Uterus (tissue), 4 donors: ENCODE measurements around the gene CAPN7. TPM values are rescaled to one million over a fixed set of nuclear protein-coding genes. Genes with fewer than 3 reads are reported as not detected.

ENCODE experiments used
- DNase-seq, 2 donors: peaks; one replicate each; pipeline ENCODE4 v3.0.0-alpha.2; 2019 to 2020
- H3K27ac ChIP-seq, 2 donors: fragments of 200-600 bp; sonication (generic); 1 replicate in 1 of 2; 2 replicates in 1 of 2; pipeline ENCODE4 v1.5.1; 2016 to 2018
- H3K27me3 ChIP-seq, 2 donors: fragments of 200-600 bp; sonication (generic); one replicate each; pipeline ENCODE4 v1.5.1; 2018 to 2019; ENCODE audit warnings: control low read depth in 1 of 2
- H3K36me3 ChIP-seq, 2 donors: fragments of 200-600 bp; sonication (generic); one replicate each; pipeline ENCODE4 v1.5.1; 2019; ENCODE audit warnings: control low read depth in 1 of 2
- H3K4me1 ChIP-seq, 2 donors: fragments of 200-600 bp; sonication (generic); one replicate each; pipeline ENCODE4 v1.5.1; 2018 to 2019; ENCODE audit warnings: control low read depth in 1 of 2
- H3K4me3 ChIP-seq, 2 donors: fragments of 200-600 bp; sonication (generic); 1 replicate in 1 of 2; 2 replicates in 1 of 2; pipeline ENCODE4 v1.5.1; 2018 to 2019; ENCODE audit warnings: mild to moderate bottlenecking in 1 of 2
- H3K9me3 ChIP-seq, 2 donors: fragments of 200-600 bp; sonication (generic); one replicate each; pipeline ENCODE4 v1.5.1; 2019; ENCODE audit warnings: control low read depth in 1 of 2
- POLR2A ChIP-seq, 2 donors: fragments of 450-650 bp; IDR thresholded peaks; one replicate each; pipeline ENCODE4 v1.6.1; 2016; ENCODE audit warnings: antibody characterized with exemption in 2 of 2, mild to moderate bottlenecking in 1 of 2, moderate library complexity in 1 of 2
- intact Hi-C: fragments of 100-400 bp; cut with DNase I; formaldehyde crosslinking; loops from one replicate; pipeline ENCODE4 v1.15.1; 2023; ENCODE audit warnings: low total_unique reads
- total RNA-seq, 4 donors: library from RNA; depleted of rRNA in 3 of 4; stranded (reverse); fragments of >200 nt in 3 of 4; gene quantifications; one replicate each; pipeline versions ENCODE4 v1.1.0 to v1.2.4, GENCODE V29; 2014 to 2023
- TF ChIP-seq, protein P1 (sequence below), 4 experiments: fragments of 200-600 bp in 2 of 4; fragments of 450-650 bp in 2 of 4; sonication (generic) in 2 of 4; IDR thresholded peaks; one replicate each; pipeline ENCODE4 v1.5.1; 2016 to 2019; ENCODE audit warnings: antibody characterized with exemption in 4 of 4, mild to moderate bottlenecking in 2 of 4, moderate library complexity in 1 of 4
- donor health status: DM: yes; HTN: yes; CAD: no.

The CAPN7 gene
- total RNA-seq, 4 donors from 2014 or later, result 39.2 to 89.0 (median 79.8) TPM

DNA sequence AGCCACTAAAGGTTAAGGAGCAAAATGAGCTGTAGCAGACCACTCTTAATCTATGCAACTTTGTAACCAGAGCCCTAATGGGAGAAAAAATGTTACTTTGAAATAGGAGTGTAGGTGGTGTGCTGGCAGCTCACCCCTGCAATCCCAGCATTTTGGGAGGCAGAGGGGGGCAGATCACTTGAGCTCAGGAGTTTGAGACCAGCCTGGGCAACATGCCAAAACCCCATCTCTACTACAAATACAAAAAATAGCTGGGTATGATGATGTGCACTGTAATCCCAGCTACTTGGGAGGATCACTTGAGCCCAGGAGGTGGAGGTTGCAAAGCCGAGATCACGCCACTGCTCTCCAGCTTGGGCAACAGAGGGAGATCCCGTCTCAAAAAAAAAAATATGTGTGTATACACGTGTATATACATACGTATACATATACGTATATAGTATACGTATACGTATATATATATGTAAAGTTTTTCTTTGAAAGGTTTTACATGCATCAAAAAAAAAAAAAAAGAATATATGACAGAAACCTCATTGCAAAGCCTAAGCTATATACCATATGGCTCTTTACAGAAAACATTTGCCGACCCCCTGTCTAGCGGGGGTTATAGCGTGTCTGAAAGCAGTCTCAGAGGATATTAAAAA is 15.7 kb downstream of the CAPN7 start:
- TF ChIP-seq POLR2A (IDR thresholded peaks at IDR 0.05), result no peak
- Histone ChIP-seq H3K4me3 (no peak overlapping the region), H3K27ac (no peak overlapping the region), H3K36me3 (no peaks in the 10 kb centered on the region), H3K4me1 (no peaks in the 10 kb centered on the region), H3K9me3 (no peaks in the 10 kb centered on the region), H3K27me3 (no peaks in the 10 kb centered on the region)
- intact Hi-C loops, result no loop called here
- DNase-seq, result no peak

DNA sequence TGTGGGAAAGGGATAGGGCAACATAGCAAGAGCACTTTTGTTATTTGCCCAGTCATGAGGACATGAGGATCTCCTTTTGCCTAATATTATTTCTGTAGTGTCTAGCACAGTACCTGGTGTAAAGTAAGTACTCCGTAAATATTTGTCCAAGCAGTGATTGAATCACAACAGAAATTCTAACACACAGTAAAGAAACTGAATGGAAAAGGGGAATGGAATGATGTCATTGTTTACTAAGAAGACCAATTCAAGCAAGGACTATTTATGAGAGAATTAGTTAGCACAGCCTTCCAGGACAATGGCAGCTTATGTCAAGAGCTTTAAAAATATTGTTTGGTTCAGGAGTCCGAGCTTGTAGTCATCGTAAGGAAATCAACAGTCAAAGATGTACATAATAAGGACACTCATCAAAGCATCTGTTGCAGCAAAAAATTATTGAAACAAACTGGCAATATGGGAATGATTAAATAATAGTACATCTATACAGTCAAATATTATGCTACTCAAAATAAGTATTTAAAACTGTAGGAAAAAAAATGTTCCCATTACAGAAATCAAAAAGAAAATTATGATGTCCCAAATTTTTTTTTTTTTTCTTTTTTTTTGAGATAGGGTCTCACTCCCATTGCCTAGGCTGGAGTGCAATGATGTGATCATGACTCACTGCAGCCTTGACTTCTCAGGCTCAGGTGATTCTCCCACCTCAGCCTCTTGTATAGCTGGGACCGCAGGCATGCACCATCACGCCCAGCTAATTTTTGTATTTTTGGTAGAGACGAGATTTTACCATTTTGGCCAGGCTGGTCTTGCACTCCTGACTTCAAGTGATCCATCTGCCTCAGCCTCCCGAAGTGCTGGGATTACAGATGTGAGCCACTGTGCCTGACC is 17.9 kb downstream of the CAPN7 start:
- no peak overlapping the region for H3K4me3 ChIP-seq
- H3K36me3 ChIP-seq, result no peaks in the 10 kb centered on the region
- H3K27ac ChIP-seq, result no peak overlapping the region
- H3K9me3 ChIP-seq, result no peaks in the 10 kb centered on the region
- no peaks in the 10 kb centered on the region for H3K27me3 ChIP-seq
- no peaks in the 10 kb centered on the region for H3K4me1 ChIP-seq
- TF ChIP-seq, protein P1, sequence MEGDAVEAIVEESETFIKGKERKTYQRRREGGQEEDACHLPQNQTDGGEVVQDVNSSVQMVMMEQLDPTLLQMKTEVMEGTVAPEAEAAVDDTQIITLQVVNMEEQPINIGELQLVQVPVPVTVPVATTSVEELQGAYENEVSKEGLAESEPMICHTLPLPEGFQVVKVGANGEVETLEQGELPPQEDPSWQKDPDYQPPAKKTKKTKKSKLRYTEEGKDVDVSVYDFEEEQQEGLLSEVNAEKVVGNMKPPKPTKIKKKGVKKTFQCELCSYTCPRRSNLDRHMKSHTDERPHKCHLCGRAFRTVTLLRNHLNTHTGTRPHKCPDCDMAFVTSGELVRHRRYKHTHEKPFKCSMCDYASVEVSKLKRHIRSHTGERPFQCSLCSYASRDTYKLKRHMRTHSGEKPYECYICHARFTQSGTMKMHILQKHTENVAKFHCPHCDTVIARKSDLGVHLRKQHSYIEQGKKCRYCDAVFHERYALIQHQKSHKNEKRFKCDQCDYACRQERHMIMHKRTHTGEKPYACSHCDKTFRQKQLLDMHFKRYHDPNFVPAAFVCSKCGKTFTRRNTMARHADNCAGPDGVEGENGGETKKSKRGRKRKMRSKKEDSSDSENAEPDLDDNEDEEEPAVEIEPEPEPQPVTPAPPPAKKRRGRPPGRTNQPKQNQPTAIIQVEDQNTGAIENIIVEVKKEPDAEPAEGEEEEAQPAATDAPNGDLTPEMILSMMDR (IDR thresholded peaks at IDR 0.05), result no peak
- no peak for TF ChIP-seq POLR2A (IDR thresholded peaks at IDR 0.05)
- intact Hi-C loops, result no loop called here
- no peak for DNase-seq

DNA sequence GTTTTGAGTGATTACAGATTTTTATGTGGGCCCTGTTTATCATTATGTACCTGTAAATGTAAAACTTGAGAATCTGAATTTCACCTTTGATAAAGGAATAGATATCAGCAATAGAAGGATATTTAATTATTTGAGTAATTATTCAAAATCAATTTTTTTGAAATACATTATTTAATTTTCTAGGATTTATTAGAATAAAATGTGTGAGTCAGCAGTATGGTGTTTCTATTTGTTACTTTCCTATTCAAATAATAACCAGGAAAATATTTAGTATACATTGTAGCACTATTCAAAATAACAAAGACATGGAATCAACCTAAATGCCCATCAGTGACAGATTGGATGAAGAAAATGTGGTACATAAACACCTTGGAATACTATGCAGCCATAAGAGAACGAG is 22.1 kb downstream of the CAPN7 start:
- Histone ChIP-seq H3K9me3 (no peaks in the 10 kb centered on the region), H3K27me3 (no peaks in the 10 kb centered on the region), H3K4me3 (no peak overlapping the region), H3K27ac (no peak overlapping the region), H3K36me3 (no peaks in the 10 kb centered on the region), H3K4me1 (no peaks in the 10 kb centered on the region)
- TF ChIP-seq POLR2A (IDR thresholded peaks at IDR 0.05), result no peak
- TF ChIP-seq, protein P1 (IDR thresholded peaks at IDR 0.05), result no peak
- no peak for DNase-seq
- intact Hi-C loops, result no loop called here

DNA sequence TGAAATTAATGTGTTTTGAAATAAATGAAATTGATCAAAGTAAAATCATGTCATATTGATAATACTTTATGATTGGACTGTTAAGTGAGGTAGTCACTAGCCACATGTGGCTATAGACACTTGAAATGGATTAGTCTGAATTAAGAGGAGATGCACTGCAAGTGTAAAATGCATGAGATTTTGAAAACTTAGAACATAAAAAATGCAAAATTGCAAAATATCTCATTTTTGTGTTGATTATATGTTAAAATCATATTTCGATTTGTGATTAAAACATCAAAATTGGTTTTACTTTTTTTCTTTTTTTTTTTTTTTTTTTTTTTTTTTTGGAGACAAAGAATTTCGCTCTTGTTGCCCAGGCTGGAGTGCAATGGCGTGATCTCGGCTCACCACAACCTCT is 23.2 kb downstream of the CAPN7 start:
- Histone ChIP-seq H3K9me3 (no peaks in the 10 kb centered on the region), H3K36me3 (no peaks in the 10 kb centered on the region), H3K4me3 (no peak overlapping the region), H3K4me1 (no peaks in the 10 kb centered on the region), H3K27ac (no peak overlapping the region), H3K27me3 (no peaks in the 10 kb centered on the region)
- no peak for TF ChIP-seq POLR2A (IDR thresholded peaks at IDR 0.05)
- TF ChIP-seq, protein P1 (IDR thresholded peaks at IDR 0.05), result no peak
- intact Hi-C loops, result no loop called here
- DNase-seq, result no peak

DNA sequence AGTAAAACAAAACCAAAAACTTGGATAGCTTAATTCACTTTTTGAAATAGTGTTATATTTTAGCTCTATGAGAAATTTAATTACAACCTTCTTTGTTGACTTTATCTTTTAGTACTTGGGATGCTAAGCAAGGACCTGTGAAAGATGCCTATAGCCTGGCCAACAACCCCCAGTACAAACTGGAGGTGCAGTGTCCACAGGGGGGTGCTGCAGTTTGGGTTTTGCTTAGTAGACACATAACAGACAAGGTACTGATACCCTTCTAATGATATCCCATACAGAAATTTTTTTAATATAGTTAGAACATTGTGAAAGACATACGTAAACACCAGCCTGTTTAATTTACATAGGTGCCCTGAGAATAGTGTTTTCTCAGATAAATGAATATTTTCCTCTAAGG is 35.3 kb downstream of the CAPN7 start:
- Histone ChIP-seq H3K9me3 (no peaks in the 10 kb centered on the region), H3K27ac (peak overlapping the region in 1 of 2 donors; percentile 6), H3K4me1 (peaks cover 0 to 2% of the 10 kb centered on the region in 2 donors), H3K36me3 (no peaks in the 10 kb centered on the region), H3K4me3 (no peak overlapping the region), H3K27me3 (no peaks in the 10 kb centered on the region)
- intact Hi-C loops, result no loop called here
- TF ChIP-seq, protein P1 (IDR thresholded peaks at IDR 0.05), result peak; percentile 29 to 55 (median 48)
- no peak for TF ChIP-seq POLR2A (IDR thresholded peaks at IDR 0.05)
- peak; percentile 61 to 63 for DNase-seq
